Measurements from ENCODE around the gene NCK2. TPM values are rescaled to one million over a fixed set of nuclear protein-coding genes. Genes with fewer than 3 reads are reported as not detected.

Gene NCK2
- total RNA-seq, 2 donors from 2014 or later: 31.7 to 39.3 TPM

- Histone ChIP-seq H3K4me1 (peaks cover 0 to 45% of the 10 kb centered on the region in 2 donors), H3K9me3 (no peaks in the 10 kb centered on the region), H3K36me3 (no peaks in the 10 kb centered on the region), H3K27me3 (no peaks in the 10 kb centered on the region), H3K4me3 (no peak overlapping the region), H3K27ac (no peak overlapping the region)
- DNase-seq (ENCODE audit: low spot score): no peak
- TF ChIP-seq, protein P1, sequence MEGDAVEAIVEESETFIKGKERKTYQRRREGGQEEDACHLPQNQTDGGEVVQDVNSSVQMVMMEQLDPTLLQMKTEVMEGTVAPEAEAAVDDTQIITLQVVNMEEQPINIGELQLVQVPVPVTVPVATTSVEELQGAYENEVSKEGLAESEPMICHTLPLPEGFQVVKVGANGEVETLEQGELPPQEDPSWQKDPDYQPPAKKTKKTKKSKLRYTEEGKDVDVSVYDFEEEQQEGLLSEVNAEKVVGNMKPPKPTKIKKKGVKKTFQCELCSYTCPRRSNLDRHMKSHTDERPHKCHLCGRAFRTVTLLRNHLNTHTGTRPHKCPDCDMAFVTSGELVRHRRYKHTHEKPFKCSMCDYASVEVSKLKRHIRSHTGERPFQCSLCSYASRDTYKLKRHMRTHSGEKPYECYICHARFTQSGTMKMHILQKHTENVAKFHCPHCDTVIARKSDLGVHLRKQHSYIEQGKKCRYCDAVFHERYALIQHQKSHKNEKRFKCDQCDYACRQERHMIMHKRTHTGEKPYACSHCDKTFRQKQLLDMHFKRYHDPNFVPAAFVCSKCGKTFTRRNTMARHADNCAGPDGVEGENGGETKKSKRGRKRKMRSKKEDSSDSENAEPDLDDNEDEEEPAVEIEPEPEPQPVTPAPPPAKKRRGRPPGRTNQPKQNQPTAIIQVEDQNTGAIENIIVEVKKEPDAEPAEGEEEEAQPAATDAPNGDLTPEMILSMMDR (IDR thresholded peaks at IDR 0.05): no peak
Measured at GRCh38 chr2:105757433-105757832, 12.7 kb downstream of the NCK2 start.

- Histone ChIP-seq H3K4me1 (peaks cover 0 to 46% of the 10 kb centered on the region in 2 donors), H3K27ac (no peak overlapping the region), H3K4me3 (no peak overlapping the region), H3K27me3 (no peaks in the 10 kb centered on the region), H3K9me3 (no peaks in the 10 kb centered on the region), H3K36me3 (no peaks in the 10 kb centered on the region)
- no peak for DNase-seq (ENCODE audit: low spot score)
- TF ChIP-seq, protein P1 (IDR thresholded peaks at IDR 0.05): no peak
Measured at GRCh38 chr2:105760191-105760590, 15.5 kb downstream of the NCK2 start.

GRCh38 chr2:105760639-105761337 lies 16.1 kb downstream of the NCK2 start:
- no peaks in the 10 kb centered on the region for H3K27me3 ChIP-seq
- H3K36me3 ChIP-seq: no peaks in the 10 kb centered on the region
- H3K4me3 ChIP-seq: no peak overlapping the region
- peaks cover 0 to 40% of the 10 kb centered on the region in 2 donors for H3K4me1 ChIP-seq
- no peak for DNase-seq (ENCODE audit: low spot score)
- H3K9me3 ChIP-seq: no peaks in the 10 kb centered on the region
- no peak overlapping the region for H3K27ac ChIP-seq
- TF ChIP-seq, protein P1 (IDR thresholded peaks at IDR 0.05): no peak

DNA sequence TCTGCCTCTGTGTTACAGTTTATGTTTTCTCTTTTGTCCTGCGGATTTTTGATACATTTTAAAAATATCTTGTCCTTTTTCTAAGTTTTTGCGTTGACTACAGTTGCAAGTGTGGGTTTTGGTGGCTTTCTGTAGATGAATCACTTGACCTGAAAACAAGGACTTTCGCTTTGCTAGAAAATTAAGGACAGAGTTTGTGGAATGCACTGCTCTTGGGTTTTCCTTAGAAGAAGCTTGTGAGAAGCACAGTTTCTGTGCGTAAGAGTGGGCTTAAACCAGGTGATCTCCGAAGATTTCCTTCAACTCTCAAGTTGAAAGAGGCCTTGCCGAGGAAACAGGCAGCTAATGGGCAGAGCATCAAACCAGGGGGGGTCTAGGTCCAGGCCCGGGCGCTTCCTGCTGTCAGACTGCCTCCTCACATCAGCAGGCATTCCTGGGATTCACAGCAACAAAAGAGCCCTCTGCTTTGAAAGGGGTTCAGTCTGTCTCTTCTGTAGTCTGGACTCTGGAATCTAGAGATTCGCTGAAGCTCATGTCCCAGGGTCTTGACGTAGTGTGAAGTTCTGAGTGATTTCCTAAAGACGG lies 17.3 kb downstream of the NCK2 start:
- H3K27ac ChIP-seq: no peak overlapping the region
- TF ChIP-seq, protein P1 (IDR thresholded peaks at IDR 0.05): no peak
- H3K4me3 ChIP-seq: no peak overlapping the region
- DNase-seq (ENCODE audit: low spot score): no peak
- peaks cover 0 to 31% of the 10 kb centered on the region in 2 donors for H3K4me1 ChIP-seq
- no peaks in the 10 kb centered on the region for H3K27me3 ChIP-seq
- no peaks in the 10 kb centered on the region for H3K36me3 ChIP-seq
- H3K9me3 ChIP-seq: no peaks in the 10 kb centered on the region

- TF ChIP-seq, protein P1 (IDR thresholded peaks at IDR 0.05): no peak
- H3K4me3 ChIP-seq: no peak overlapping the region
- H3K27ac ChIP-seq: no peak overlapping the region
- DNase-seq (ENCODE audit: low spot score): no peak
- H3K9me3 ChIP-seq: no peaks in the 10 kb centered on the region
- peaks cover 0 to 31% of the 10 kb centered on the region in 2 donors for H3K4me1 ChIP-seq
- no peaks in the 10 kb centered on the region for H3K27me3 ChIP-seq
- H3K36me3 ChIP-seq: no peaks in the 10 kb centered on the region
Measured at GRCh38 chr2:105763076-105763475, 18.4 kb downstream of the NCK2 start.
